ENCODE measurements around the gene ADK. TPM values are rescaled to one million over a fixed set of nuclear protein-coding genes. Genes with fewer than 3 reads are reported as not detected.
"Not testable (repeated sequence)": the region's sequence is repeated elsewhere in the genome, so short reads cannot be mapped to it uniquely, and the experiment has no call there.

The ADK gene
- polyA plus RNA-seq, 1 donor from 2014 or later: 196 TPM

GRCh38 chr10:74123081-74123480 lies 27.9 kb upstream of the ADK start:
- H3K27ac Mint-ChIP-seq: no peak overlapping the region
- no peaks in the 10 kb centered on the region for H3K27me3 Mint-ChIP-seq
- no peaks in the 10 kb centered on the region for H3K9me3 Mint-ChIP-seq
- H3K4me1 Mint-ChIP-seq: peaks cover 0 to 2% (median 0%) of the 10 kb centered on the region in 3 donors
- H3K4me3 Mint-ChIP-seq: no peak overlapping the region
- no peaks in the 10 kb centered on the region for H3K36me3 Mint-ChIP-seq

- Mint-ChIP-seq H3K4me1 (peaks cover 0 to 8% (median 0%) of the 10 kb centered on the region in 3 donors), H3K36me3 (peaks cover 6% of the 10 kb centered on the region), H3K27ac (no peak overlapping the region), H3K27me3 (no peaks in the 10 kb centered on the region), H3K4me3 (no peak overlapping the region), H3K9me3 (no peaks in the 10 kb centered on the region)
Measured at GRCh38 chr10:74133923-74134820, 16.8 kb upstream of the ADK start.

DNA sequence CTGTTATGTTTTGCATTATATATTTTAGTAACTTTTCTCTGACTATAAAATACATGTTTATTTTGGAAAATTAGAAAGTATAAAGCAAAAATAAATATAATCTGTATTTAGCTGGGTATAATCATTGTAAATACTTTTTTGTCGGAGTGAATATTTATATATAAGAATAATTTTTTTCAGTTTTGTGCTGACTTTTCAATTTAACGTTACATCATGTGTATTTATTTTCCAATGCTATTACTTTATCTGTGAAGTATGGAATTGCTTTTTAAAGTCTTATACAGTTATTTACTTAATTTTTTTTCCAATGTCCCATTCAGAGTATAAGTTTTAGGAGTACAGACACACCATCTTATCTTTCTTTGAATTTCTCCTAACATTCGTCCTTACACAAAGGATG lies 15.6 kb upstream of the ADK start:
- Mint-ChIP-seq H3K9me3 (no peaks in the 10 kb centered on the region), H3K4me3 (no peak overlapping the region), H3K4me1 (peaks cover 0 to 8% (median 0%) of the 10 kb centered on the region in 3 donors), H3K36me3 (peaks cover 6% of the 10 kb centered on the region), H3K27ac (no peak overlapping the region), H3K27me3 (no peaks in the 10 kb centered on the region)

DNA sequence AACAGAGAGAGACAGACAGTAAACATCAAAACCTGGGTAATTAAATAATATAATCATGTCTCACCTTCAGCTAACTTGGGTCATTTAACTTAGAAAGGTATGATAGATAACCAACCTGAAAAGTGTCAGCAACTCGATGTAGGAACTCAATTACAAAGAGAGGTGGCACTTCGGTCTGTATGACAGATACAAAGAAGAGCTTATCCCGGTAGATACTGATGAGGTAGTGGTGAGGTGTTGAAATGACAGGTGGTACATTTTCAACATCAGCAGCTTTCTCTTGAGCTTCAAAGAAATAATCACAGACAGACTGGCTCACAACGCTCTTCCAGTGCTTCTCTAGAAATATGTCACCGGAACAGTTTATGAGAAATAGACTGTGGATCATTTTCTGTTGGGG lies 13.0 kb upstream of the ADK start:
- H3K9me3 Mint-ChIP-seq: no peaks in the 10 kb centered on the region
- H3K36me3 Mint-ChIP-seq: peaks cover 6% of the 10 kb centered on the region
- H3K4me3 Mint-ChIP-seq: no peak overlapping the region
- no peaks in the 10 kb centered on the region for H3K27me3 Mint-ChIP-seq
- no peak overlapping the region for H3K27ac Mint-ChIP-seq
- peaks cover 2 to 12% (median 5%) of the 10 kb centered on the region in 3 donors for H3K4me1 Mint-ChIP-seq

GRCh38 chr10:74138596-74138995 lies 12.4 kb upstream of the ADK start:
- H3K27ac Mint-ChIP-seq, H3K4me3 Mint-ChIP-seq, H3K36me3 Mint-ChIP-seq, H3K9me3 Mint-ChIP-seq, H3K27me3 Mint-ChIP-seq: not testable (repeated sequence)
- H3K4me1 Mint-ChIP-seq: peaks cover 2 to 12% (median 5%) of the 10 kb centered on the region in 3 donors

DNA sequence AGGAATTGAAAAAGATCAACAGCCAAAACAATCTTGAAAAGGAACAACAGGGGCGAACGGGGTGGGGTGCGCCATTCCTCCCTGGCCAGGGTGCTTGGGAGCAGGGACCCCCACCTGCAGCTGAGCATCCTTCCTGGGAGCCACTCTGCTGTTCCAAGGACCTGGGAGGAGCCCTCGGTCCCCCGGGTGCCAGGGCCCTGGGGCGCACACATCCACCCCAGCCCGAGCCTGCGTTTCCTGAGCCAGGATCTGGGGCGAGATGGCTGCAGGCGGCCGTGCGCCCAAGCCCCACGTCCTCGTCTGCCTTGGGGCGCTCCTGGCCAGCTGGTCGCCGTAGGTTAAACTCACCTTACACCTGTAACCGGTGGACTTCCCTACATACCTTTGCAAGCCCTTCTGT lies 11.0 kb upstream of the ADK start:
- Mint-ChIP-seq H3K27me3 (no peaks in the 10 kb centered on the region), H3K4me3 (no peak overlapping the region), H3K36me3 (peaks cover 2% of the 10 kb centered on the region), H3K4me1 (peaks cover 2 to 12% (median 7%) of the 10 kb centered on the region in 3 donors), H3K27ac (no peak overlapping the region), H3K9me3 (no peaks in the 10 kb centered on the region)

DNA sequence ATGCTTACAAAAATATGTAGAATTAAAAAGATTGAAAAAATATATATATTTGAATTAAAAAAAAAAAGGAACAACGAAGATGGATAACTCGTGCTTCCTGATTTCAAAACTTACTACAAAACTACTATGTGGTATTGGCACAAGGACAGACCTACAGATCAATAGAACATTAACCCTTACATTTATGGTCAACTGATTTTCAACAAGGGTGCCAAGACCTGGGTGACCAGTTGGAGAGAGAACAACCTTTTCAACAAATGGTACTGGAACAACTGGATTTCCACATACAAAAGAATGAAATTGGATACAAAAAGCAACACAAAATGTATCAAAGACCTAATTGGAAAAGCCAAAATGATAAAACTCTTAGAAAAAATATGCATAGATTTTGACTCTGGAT lies 10.5 kb upstream of the ADK start:
- no peaks in the 10 kb centered on the region for H3K9me3 Mint-ChIP-seq
- H3K36me3 Mint-ChIP-seq: peaks cover 3% of the 10 kb centered on the region
- H3K4me1 Mint-ChIP-seq: peaks cover 2 to 12% (median 11%) of the 10 kb centered on the region in 3 donors
- no peak overlapping the region for H3K27ac Mint-ChIP-seq
- H3K4me3 Mint-ChIP-seq: no peak overlapping the region
- H3K27me3 Mint-ChIP-seq: no peaks in the 10 kb centered on the region

DNA sequence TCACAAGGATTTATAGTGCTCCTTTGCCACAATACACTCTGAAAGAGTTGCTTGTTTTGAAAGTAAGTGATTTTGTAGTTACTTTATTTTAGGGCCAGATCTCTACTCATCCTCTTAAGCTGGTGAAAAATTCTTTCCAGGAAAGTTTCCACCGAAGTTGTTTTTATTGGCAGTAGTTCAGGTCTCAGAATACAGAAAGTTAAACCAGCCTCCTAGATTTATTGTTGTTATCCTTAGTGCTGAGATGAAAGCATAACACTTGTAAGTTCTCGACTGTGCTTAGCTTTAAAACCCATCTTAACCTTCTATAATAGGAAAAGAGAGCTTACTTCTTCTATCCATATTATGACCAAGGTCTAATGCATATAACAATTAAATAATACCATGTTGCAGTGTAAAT lies 5.9 kb upstream of the ADK start:
- peaks cover 10 to 26% (median 23%) of the 10 kb centered on the region in 3 donors for H3K4me1 Mint-ChIP-seq

GRCh38 chr10:74146980-74147379 lies 4.0 kb upstream of the ADK start:
- not testable (repeated sequence) for H3K36me3 Mint-ChIP-seq, H3K9me3 Mint-ChIP-seq, H3K27me3 Mint-ChIP-seq
- Mint-ChIP-seq H3K4me3 (peak overlapping the region in 1 of 4 donors; percentile 82), H3K27ac (peak overlapping the region in 2 of 3 donors; percentile 22 to 59), H3K4me1 (peaks cover 8 to 22% (median 21%) of the 10 kb centered on the region in 3 donors)

More for the DNA sequence above, 5.9 kb upstream of the ADK start:
- Mint-ChIP-seq H3K4me3 (no peak overlapping the region), H3K9me3 (no peaks in the 10 kb centered on the region), H3K36me3 (peaks cover 1% of the 10 kb centered on the region), H3K27ac (peak overlapping the region in 1 of 3 donors; percentile 32), H3K27me3 (no peaks in the 10 kb centered on the region)

DNA sequence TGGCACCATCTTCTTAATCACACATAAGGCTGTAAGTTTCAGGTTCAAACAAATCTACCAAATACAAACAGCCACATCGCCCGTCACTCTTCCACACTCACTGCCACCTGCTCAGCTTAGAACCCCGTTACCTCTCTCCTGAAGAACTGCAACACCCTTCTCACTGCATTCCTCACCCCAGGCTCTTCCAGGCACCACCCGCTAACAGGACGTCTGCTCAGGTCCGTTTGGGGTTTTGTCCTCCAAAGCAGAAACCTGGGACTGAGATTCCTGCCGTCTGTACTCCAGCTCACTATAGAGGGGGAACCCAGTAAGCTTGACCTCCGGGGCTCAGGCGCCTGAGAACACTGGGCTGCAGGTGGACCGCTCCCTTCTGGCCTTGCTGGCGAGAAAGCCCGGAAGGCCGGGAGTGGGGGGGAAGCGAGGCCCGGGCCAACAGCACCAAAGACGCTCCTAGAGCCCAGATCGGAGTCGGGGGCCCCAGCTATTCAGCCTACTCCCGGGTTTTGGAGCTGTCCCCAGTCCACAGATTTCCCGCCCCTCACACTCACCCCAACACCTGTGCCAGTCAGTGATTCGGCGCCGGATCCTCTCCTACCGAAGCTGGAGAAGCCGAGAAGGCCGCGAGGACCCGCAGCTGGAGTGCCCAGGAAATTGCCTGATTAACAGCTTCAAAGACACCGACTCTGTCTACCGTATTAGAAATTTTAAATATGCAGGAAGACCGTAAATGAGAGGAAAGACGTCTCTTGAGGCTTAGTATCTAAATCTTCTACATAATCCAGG lies 624 bp upstream of the ADK start, which contains the start of gene AP3M1:
Gene AP3M1, minus strand, starts transcription at position 625 of the 786 bp plus-strand sequence. CDS start 12,449 bp downstream, outside the sequence.
- H3K27ac Mint-ChIP-seq: peak within 1 kb of the TSS; percentile 23 to 89 (median 50)
- H3K4me1 Mint-ChIP-seq: peaks cover 29 to 41% (median 38%) of the 10 kb centered on the region in 3 donors

DNA sequence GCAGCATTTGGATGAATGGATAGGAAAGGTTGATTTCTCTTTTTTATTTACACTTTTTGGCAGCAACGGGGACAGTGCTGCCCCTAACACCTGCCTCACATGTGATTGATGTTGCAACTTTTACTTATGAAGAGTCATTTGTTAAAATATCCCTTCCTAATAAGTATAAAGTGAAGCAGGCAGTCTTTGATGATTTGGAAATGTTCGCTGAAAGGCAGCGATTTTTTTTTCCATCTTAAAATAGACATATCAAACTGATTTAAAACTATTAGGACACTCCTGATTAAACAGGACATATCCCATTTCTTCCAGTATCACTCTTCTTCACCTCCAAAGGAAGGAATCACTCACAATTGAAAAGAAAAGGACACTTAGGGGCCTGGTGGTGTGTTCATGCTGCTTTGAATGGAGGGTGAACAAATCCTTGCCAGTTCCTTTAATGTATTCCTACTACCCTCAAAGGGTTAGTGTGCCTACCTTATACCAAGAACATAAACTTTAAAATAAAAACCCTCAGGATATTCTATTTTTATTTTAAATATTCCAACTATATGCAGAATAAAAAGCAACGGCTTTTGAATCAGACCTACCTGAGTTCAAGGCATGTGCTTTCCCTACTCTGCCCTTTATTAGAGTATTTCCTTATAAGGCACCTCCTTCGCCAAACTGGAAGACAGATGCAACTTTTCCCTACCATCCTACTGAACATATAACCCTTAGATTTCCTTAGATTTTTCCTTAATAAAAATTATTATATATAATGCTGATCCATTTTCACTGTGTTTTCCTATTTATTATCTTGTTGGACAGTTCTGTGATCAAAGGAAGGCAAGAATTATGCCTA lies 1.1 kb downstream of the ADK start:
- Mint-ChIP-seq H3K9me3 (no peaks in the 10 kb centered on the region), H3K4me3 (no peak overlapping the region), H3K27me3 (no peaks in the 10 kb centered on the region), H3K27ac (peak overlapping the region; percentile 23 to 89 (median 50)), H3K36me3 (no peaks in the 10 kb centered on the region), H3K4me1 (peaks cover 36 to 43% (median 40%) of the 10 kb centered on the region in 3 donors)

More for the DNA sequence above, 624 bp upstream of the ADK start, which contains the start of gene AP3M1:
- no peaks in the 10 kb centered on the region for H3K36me3 Mint-ChIP-seq
- H3K4me3 Mint-ChIP-seq: no peak within 1 kb of the TSS
- no peaks in the 10 kb centered on the region for H3K27me3 Mint-ChIP-seq
- no peaks in the 10 kb centered on the region for H3K9me3 Mint-ChIP-seq

- peaks cover 35 to 42% (median 37%) of the 10 kb centered on the region in 3 donors for H3K4me1 Mint-ChIP-seq
- no peaks in the 10 kb centered on the region for H3K27me3 Mint-ChIP-seq
- H3K27ac Mint-ChIP-seq: peak overlapping the region in 1 of 3 donors; percentile 7
- H3K4me3 Mint-ChIP-seq: peak overlapping the region in 2 of 4 donors; percentile 25 to 59
- no peaks in the 10 kb centered on the region for H3K9me3 Mint-ChIP-seq
- no peaks in the 10 kb centered on the region for H3K36me3 Mint-ChIP-seq
Measured at GRCh38 chr10:74153123-74153522, 2.1 kb downstream of the ADK start.

GRCh38 chr10:74153676-74154075 lies 2.7 kb downstream of the ADK start:
- peak overlapping the region in 1 of 3 donors; percentile 7 for H3K27ac Mint-ChIP-seq
- no peaks in the 10 kb centered on the region for H3K27me3 Mint-ChIP-seq
- no peaks in the 10 kb centered on the region for H3K36me3 Mint-ChIP-seq
- H3K9me3 Mint-ChIP-seq: no peaks in the 10 kb centered on the region
- H3K4me3 Mint-ChIP-seq: peak overlapping the region in 2 of 4 donors; percentile 38 to 48
- H3K4me1 Mint-ChIP-seq: peaks cover 37 to 40% (median 39%) of the 10 kb centered on the region in 3 donors

DNA sequence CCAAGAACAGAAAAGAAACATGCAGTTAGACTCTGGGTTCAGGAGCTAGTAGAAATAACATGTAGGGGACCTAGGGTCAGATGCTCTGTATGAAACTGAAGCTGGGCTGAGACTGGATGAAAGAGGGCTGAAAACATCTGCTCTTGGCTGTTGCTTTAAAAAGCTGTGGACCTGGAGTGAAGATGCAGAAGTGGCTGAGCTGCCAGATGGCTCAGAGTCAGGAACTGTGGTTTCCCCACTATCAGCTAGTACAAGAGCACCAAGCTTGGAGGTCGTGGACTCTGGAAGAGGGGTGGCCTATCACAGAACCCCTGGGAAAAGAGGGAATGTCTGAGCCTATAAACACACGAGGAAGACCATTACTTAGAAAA lies 5.9 kb downstream of the ADK start:
- H3K4me3 Mint-ChIP-seq: peak overlapping the region in 3 of 4 donors; percentile 7 to 83 (median 56)
- H3K9me3 Mint-ChIP-seq: no peaks in the 10 kb centered on the region
- peaks cover 6% of the 10 kb centered on the region for H3K36me3 Mint-ChIP-seq
- peak overlapping the region in 2 of 3 donors; percentile 2 to 89 for H3K27ac Mint-ChIP-seq
- no peaks in the 10 kb centered on the region for H3K27me3 Mint-ChIP-seq
- H3K4me1 Mint-ChIP-seq: peaks cover 44 to 49% (median 47%) of the 10 kb centered on the region in 3 donors

Measured in IgD-negative memory B cell (primary cell).